GM12878 (cell line): ENCODE results near the gene PGAM4. TPM values are rescaled to one million over a fixed set of nuclear protein-coding genes. Genes with fewer than 3 reads are reported as not detected.
"Not testable (repeated sequence)": the region's sequence is repeated elsewhere in the genome, so short reads cannot be mapped to it uniquely, and the experiment has no call there.

Experiments used
- ATAC-seq: fragments of 200-7000 bp; cut with Tn5 transposase; 3 replicates; pipeline ENCODE4 v1.9.1; 2020; ENCODE audit warnings: mild to moderate bottlenecking, moderate library complexity
- BruUV-seq: library from RNA; stranded (reverse); fragments of 400-500 nt; replicated peaks from 2 replicates; lab custom pipeline; 2021; lab: Mats Ljungman, UMichigan
- CTCF ChIA-PET: fragments of 300-600 bp; sonication (Branson Sonifier 250); formaldehyde crosslinking; extraction: SDS; loops from one replicate; lab custom pipeline; 2021; ENCODE audit warnings: inconsistent platforms; lab: Yijun Ruan, JAX
- POLR2A ChIA-PET: fragments of 350-600 bp; formaldehyde crosslinking; extraction: SDS; loops from one replicate; lab custom pipeline; 2021; ENCODE audit warnings: inconsistent platforms; lab: Charles Lee
- RAD21 ChIA-PET: fragments of 300-600 bp; sonication (Branson Sonifier 250); formaldehyde crosslinking; loops from one replicate; lab custom pipeline; 2023; ENCODE audit warnings: antibody characterized with exemption; ENCODE audit not compliant: unreplicated experiment; lab: Charles Lee
- SMC1A ChIA-PET: fragments of 300-600 bp; sonication (Branson Sonifier 250); formaldehyde crosslinking; loops from one replicate; lab custom pipeline; 2023; ENCODE audit not compliant: unreplicated experiment, uncharacterized antibody; lab: Charles Lee
- DNase-seq: peaks from one replicate; pipeline ENCODE4 v3.0.0-alpha.2; 2011; ENCODE audit warnings: low read depth, low spot score
- FAIRE-seq: peaks from 3 replicates; lab custom pipeline; 2011; peaks lifted over from hg19 to GRCh38; lab: Jason Lieb, UNC
- H2AFZ ChIP-seq: 2 replicates; pipeline ENCODE4 v1.6.0; 2011; ENCODE audit warnings: low read depth, low read length, control low read depth; ENCODE audit not compliant: control insufficient read depth
- H3K27ac ChIP-seq: 2 replicates; pipeline ENCODE4 v1.5.1; 2011; ENCODE audit warnings: control low read depth; ENCODE audit not compliant: control insufficient read depth, insufficient read depth
- H3K27me3 ChIP-seq, 2 experiments: replicated peaks in 1 of 2; 2 replicates each; pipeline versions ENCODE4 v1.6.0 to v1.6.1; 2011; ENCODE audit warnings: low read length in 1 of 2; ENCODE audit not compliant: control insufficient read depth in 2 of 2, insufficient read depth in 2 of 2
- H3K36me3 ChIP-seq, 2 experiments: 2 replicates each; pipeline ENCODE4 v1.5.1; 2011; ENCODE audit warnings: low read length in 1 of 2; ENCODE audit not compliant: control insufficient read depth in 2 of 2, insufficient read depth in 2 of 2
- H3K4me1 ChIP-seq: 2 replicates; pipeline ENCODE4 v1.6.1; 2011; ENCODE audit warnings: mild to moderate bottlenecking, low read length, moderate library complexity, mixed read lengths; ENCODE audit not compliant: control insufficient read depth, insufficient read depth
- H3K4me2 ChIP-seq: 2 replicates; pipeline ENCODE4 v1.6.0; 2011; ENCODE audit warnings: control low read depth; ENCODE audit not compliant: control insufficient read depth, insufficient read depth
- H3K4me3 ChIP-seq: fragments of 200-600 bp; sonication (generic); 2 replicates; pipeline ENCODE4 v1.5.1; 2016
- H3K79me2 ChIP-seq: 2 replicates; pipeline ENCODE4 v1.6.0; 2011; ENCODE audit warnings: low read length; ENCODE audit not compliant: control insufficient read depth, insufficient read depth
- H3K9ac ChIP-seq: 2 replicates; pipeline ENCODE4 v1.8.0; 2011; ENCODE audit warnings: low read length, control low read depth, mixed read lengths; ENCODE audit not compliant: control insufficient read depth, insufficient read depth
- H3K9me3 ChIP-seq: replicated peaks from 3 replicates; pipeline ENCODE4 v1.5.1; 2011; ENCODE audit warnings: mild to moderate bottlenecking, low read length; ENCODE audit not compliant: control insufficient read depth, insufficient read depth
- H4K20me1 ChIP-seq: 2 replicates; pipeline ENCODE4 v1.6.0; 2011; ENCODE audit not compliant: control insufficient read depth, insufficient read depth
- CEBPB ChIP-seq, 2 experiments: fragments of 150-350 bp in 1 of 2; IDR thresholded peaks; 2 replicates each; pipeline ENCODE4 v1.6.1; 2012 to 2014; ENCODE audit warnings: low read depth in 2 of 2, low read length in 2 of 2, borderline replicate concordance in 1 of 2, inconsistent platforms in 1 of 2
- IKZF2 ChIP-seq, 2 experiments: fragments of 450-650 bp; IDR thresholded peaks; 2 replicates each; pipeline ENCODE4 v1.6.1; 2017; ENCODE audit warnings: mild to moderate bottlenecking in 2 of 2, moderate library complexity in 2 of 2
- MYC ChIP-seq: IDR thresholded peaks from 2 replicates; pipeline ENCODE4 v1.6.1; 2011; ENCODE audit warnings: mild to moderate bottlenecking, low read length, moderate library complexity, inconsistent platforms; ENCODE audit not compliant: insufficient read depth, insufficient replicate concordance, insufficient read length, severe bottlenecking
- NFIC ChIP-seq: IDR thresholded peaks from 2 replicates; pipeline ENCODE4 v1.6.1; 2012; ENCODE audit warnings: low read depth, mild to moderate bottlenecking, inconsistent platforms, low read length, moderate library complexity
- POLR2AphosphoS5 ChIP-seq: IDR thresholded peaks from 2 replicates; pipeline ENCODE4 v1.6.1; 2011; ENCODE audit warnings: mild to moderate bottlenecking, low read length, inconsistent platforms
- RUNX3 ChIP-seq: IDR thresholded peaks from 2 replicates; pipeline ENCODE4 v1.6.1; 2012; ENCODE audit warnings: low read length, inconsistent platforms
- WGBS: methylation state at CpG from one replicate; pipeline ENCODE4 v1.1.6; 2016; ENCODE audit warnings: low lambda C conversion rate; ENCODE audit not compliant: insufficient replicate concordance, insufficient coverage; ENCODE audit errors: missing lambda C conversion rate; 5-methylcytosine and 5-hydroxymethylcytosine counted together
- in situ Hi-C: fragments of 300-500 bp; cut with MboI; formaldehyde crosslinking; loops from 9 replicates; pipeline ENCODE4 v1.14.3; 2018; ENCODE audit warnings: mixed read lengths
- intact Hi-C: fragments of 100-400 bp; cut with micrococcal nuclease; formaldehyde crosslinking; loops from one replicate; pipeline ENCODE4 v1.14.2; 2022; ENCODE audit not compliant: unreplicated experiment
- polyA plus RNA-seq, 11 experiments: library from polyadenylated mRNA; depleted of rRNA in 4 of 11; unstranded in 6 of 11; stranded (reverse) in 5 of 11; fragments of >200 nt; fragmentation: Nextera tagmentation in 4 of 11; fragmentation: Illumina TruSeq in 1 of 11; extraction: Ambion mirVana in 4 of 11; extraction: Trizol in 1 of 11; gene quantifications; 1 replicate in 1 of 11; 2 replicates in 10 of 11; pipeline versions ENCODE4 v1.2.1 to v1.2.3, GENCODE V29; 2011 to 2016; ENCODE audit warnings: inconsistent platforms in 2 of 11, missing spikeins in 2 of 11, low read depth in 1 of 11
- total RNA-seq, 4 experiments: library from RNA; depleted of rRNA in 3 of 4; stranded (reverse); fragments of >200 nt in 3 of 4; fragmentation: Illumina TruSeq in 1 of 4; extraction: Trizol in 1 of 4; gene quantifications; 2 replicates each; pipeline versions ENCODE4 v1.2.1 to v1.2.3, GENCODE V29; 2013 to 2021

Gene PGAM4
- total and polyA plus RNA-seq, 10 of the 15 experiments (the other 5 are each of a cell fraction or from before 2014, with no cell fraction given), result 0.24 to 0.80 (median 0.36) TPM; not detected in 6

GRCh38 chrX:77945910-77946545, 23.4 kb downstream of the PGAM4 start:
- DNase-seq (no peak), FAIRE-seq (no peak), ATAC-seq (no peak)
- ChIA-PET POLR2A (no interaction called here), SMC1A (interaction anchor here (1.8 kb wide), 1 partner anchor 48 kb away, joined by 4 read pairs; no protein-coding TSS in a partner anchor), RAD21 (no interaction called here), CTCF (interaction anchor here (0.7 kb wide), 1 partner anchor 36 kb away, joined by 3 read pairs; no protein-coding TSS in a partner anchor)
- no peak overlapping the region for H3K9ac ChIP-seq
- no TSS peak for BruUV-seq
- H3K4me3 ChIP-seq, result no peak overlapping the region
- no peaks in the 10 kb centered on the region for H3K9me3 ChIP-seq
- no peaks in the 10 kb centered on the region for H3K36me3 ChIP-seq
- H4K20me1 ChIP-seq, result no peaks in the 10 kb centered on the region
- intact Hi-C loops (no loop called here), in situ Hi-C loops (no loop called here)
- no peak overlapping the region for H2AFZ ChIP-seq
- H3K27ac ChIP-seq, result no peak overlapping the region
- 86% methylated on average over 3 of the region's 7 CpGs for WGBS
- no peaks in the 10 kb centered on the region; the same call in 1 of the 2 replicates for H3K4me1 ChIP-seq
- no peak for TF ChIP-seq MYC
- no peak for TF ChIP-seq RUNX3
- no peak for TF ChIP-seq POLR2AphosphoS5
- no peak for TF ChIP-seq NFIC
- TF ChIP-seq IKZF2 (IDR thresholded peaks at IDR 0.05), result no peak
- TF ChIP-seq CEBPB (IDR thresholded peaks at IDR 0.05; ENCODE audit: borderline replicate concordance in 1 of 2, low read depth in 2 of 2, low read length in 2 of 2), result no peak
- H3K27me3 ChIP-seq, result no peaks in the 10 kb centered on the region
- H3K79me2 ChIP-seq, result no peaks in the 10 kb centered on the region
- no peak overlapping the region for H3K4me2 ChIP-seq

- FAIRE-seq, H3K4me2 ChIP-seq, CTCF ChIA-PET: not testable (repeated sequence)
Observed at GRCh38 chrX:77945031-77945430, 24.4 kb downstream of the PGAM4 start.

More at GRCh38 chrX:77945031-77945430, 24.4 kb downstream of the PGAM4 start:
- H2AFZ ChIP-seq, ATAC-seq, intact Hi-C loops, H3K79me2 ChIP-seq, DNase-seq, H3K27me3 ChIP-seq, RAD21 ChIA-PET, H3K9ac ChIP-seq, H4K20me1 ChIP-seq, H3K4me1 ChIP-seq, H3K36me3 ChIP-seq, H3K4me3 ChIP-seq, BruUV-seq, H3K9me3 ChIP-seq, in situ Hi-C loops, H3K27ac ChIP-seq: not testable (repeated sequence)
- SMC1A ChIA-PET, result interaction anchor here (1.8 to 2.1 kb wide), 3 partner anchors 9 to 47 kb away, joined by 4 to 8 read pairs (median 4); no protein-coding TSS in a partner anchor
- POLR2A ChIA-PET, result interaction anchor here (1.4 kb wide), 1 partner anchor 28 kb away, joined by 3 read pairs; no protein-coding TSS in a partner anchor
- 88% methylated on average over 6 of the region's 6 CpGs for WGBS
